Measurements from ENCODE around the gene CIB1. TPM values are rescaled to one million over a fixed set of nuclear protein-coding genes. Genes with fewer than 3 reads are reported as not detected.
"Not testable (repeated sequence)": the region's sequence is repeated elsewhere in the genome, so short reads cannot be mapped to it uniquely, and the experiment has no call there.

Gene CIB1
- total and polyA plus RNA-seq, 5 donors: 69.5 to 95.8 (median 70.3) TPM

DNA sequence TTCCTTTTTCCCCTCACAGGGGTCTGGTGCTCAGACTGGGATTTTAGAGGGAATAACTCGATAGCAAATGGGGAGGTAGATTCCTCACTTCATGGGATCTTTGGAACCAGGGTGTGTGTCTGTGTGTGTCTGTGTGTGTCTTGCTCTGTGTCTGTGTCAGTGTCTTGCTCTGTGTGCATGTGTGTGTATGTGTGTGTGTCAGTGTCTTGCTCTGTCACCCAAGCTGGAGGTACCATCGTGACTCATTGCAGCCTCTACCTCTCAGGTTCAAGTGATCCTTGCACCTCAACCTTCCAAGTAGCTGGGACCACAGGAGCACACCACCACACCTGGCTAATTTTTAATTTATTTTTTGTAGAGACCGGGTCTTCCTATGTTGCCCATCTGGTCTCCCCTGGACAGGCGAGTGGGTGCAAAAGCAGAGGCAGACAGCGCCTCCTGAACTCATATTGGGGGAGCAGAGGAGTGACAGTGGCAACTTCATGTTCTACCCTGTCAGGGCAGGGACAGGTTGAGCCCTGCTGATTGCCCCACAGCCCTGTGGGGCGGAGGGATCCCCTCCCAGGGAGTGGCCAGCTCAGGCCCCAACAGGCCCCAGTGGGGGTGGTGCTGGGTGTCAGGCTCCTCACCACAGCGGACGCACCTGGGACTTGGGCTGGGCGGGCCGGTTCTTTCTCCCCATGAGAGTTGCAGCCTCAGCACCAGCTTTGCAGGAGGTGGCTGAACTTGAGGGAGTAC is 43.0 kb downstream of the CIB1 start:
- WGBS: 90% methylated on average over 10 of the region's 10 CpGs
- H3K4me1 ChIP-seq (ENCODE audit: control insufficient read depth, insufficient read depth, low read length): peaks cover 10% of the 10 kb centered on the region
- no peaks in the 10 kb centered on the region for H3K27me3 ChIP-seq (ENCODE audit: control insufficient read depth, insufficient read depth)
- DNase-seq (no peak), ATAC-seq (peak in 1 of 2 donors; percentile 17)
- H3K27ac ChIP-seq (ENCODE audit: low read length): peak overlapping the region; percentile 21
- no peaks in the 10 kb centered on the region for H3K9me3 ChIP-seq (ENCODE audit: control insufficient read depth, low read length)
- no peak overlapping the region for H3K4me3 ChIP-seq (ENCODE audit: low read length)
- intact Hi-C loops (cut with DNase I): no loop called here

DNA sequence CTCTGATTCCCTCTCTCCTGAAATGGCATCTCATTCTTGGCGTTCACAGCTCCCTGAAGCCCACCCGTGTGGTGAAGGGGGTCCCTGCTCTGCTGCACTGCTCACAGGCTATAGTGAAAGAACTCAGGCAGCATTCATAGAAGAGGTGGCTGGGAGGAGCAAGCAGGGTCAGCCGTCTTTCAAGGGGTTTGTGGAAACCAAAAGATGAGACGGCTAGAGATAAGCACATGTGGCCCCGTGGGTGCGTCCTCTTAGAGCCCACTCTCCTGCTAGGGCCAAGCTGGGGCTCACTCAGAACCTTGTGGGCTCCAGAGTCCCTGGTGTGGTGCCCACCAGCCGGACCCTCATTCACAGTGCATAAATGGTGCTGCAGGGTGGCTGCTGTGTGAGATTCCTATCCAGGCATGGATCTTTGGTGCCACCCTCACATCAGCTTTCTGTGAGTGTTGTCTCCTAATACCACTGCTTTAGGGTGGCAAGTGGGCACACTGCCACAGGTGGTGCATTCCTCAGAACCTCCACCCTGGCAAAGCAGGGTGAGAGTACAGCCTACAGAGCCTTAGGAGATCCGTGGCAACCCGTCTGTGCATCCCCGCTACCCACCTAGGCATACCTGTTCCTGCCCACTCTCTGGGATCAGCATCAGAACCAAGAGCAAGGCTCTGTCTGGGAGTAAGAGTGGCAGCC is 43.8 kb downstream of the CIB1 start:
- Histone ChIP-seq H3K4me1 (ENCODE audit: control insufficient read depth, insufficient read depth, low read length) (peaks cover 7% of the 10 kb centered on the region), H3K27ac (ENCODE audit: low read length) (no peak overlapping the region), H3K4me3 (ENCODE audit: low read length) (no peak overlapping the region), H3K27me3 (ENCODE audit: control insufficient read depth, insufficient read depth) (no peaks in the 10 kb centered on the region), H3K9me3 (ENCODE audit: control insufficient read depth, low read length) (no peaks in the 10 kb centered on the region)
- 75% methylated on average over 10 of the region's 10 CpGs for WGBS
- DNase-seq (peak in 1 of 3 donors; percentile 55), ATAC-seq (no peak)
- intact Hi-C loops (cut with DNase I): no loop called here

DNA sequence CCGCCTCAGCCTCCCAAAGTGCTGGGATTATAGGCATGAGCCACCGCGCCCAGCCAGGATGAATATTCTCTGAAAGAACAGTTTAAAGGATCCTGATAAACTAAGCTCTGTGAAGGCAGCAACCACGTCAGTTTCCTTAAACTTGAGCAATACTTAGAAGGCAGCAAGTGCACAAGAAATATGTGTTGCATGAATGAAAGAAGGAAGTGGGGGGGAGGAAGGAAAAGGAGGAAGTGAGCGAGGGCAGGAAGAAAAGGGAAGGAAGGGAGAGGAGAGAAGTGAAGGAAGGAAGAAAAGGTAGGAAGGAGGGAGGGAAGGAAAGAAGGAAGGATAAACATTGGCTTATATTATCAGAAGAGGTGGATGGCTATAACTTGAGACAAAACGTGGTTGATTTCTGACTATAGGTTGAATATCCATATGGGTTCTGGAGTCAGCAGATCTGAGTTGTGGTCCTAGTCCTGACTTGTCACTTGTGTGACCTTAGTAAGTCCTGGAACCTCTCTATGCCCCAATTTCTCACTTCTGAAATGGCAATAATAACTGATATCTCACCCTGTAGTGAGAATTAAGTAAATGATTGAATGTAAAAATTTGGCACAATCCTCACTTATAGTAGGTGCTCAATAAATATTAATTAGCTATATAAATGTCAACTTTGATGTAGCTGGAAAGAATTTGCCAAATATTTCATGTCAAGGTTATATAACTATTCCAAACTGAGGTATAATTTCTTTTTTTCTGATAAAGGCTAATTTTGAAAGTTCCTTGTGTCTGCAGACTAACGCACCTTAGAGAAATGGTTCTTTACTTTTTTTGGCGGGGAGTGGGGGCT is 44.6 kb downstream of the CIB1 start:
- ATAC-seq: no peak
- Histone ChIP-seq H3K27me3 (ENCODE audit: control insufficient read depth, insufficient read depth) (no peaks in the 10 kb centered on the region), H3K4me1 (ENCODE audit: control insufficient read depth, insufficient read depth, low read length) (peaks cover 7% of the 10 kb centered on the region), H3K9me3 (ENCODE audit: control insufficient read depth, low read length) (no peaks in the 10 kb centered on the region), H3K4me3 (ENCODE audit: low read length) (no peak overlapping the region), H3K27ac (ENCODE audit: low read length) (no peak overlapping the region)
- WGBS: 78% methylated on average over 8 of the region's 8 CpGs
- intact Hi-C loops (cut with DNase I): no loop called here
- DNase-seq: no peak

DNA sequence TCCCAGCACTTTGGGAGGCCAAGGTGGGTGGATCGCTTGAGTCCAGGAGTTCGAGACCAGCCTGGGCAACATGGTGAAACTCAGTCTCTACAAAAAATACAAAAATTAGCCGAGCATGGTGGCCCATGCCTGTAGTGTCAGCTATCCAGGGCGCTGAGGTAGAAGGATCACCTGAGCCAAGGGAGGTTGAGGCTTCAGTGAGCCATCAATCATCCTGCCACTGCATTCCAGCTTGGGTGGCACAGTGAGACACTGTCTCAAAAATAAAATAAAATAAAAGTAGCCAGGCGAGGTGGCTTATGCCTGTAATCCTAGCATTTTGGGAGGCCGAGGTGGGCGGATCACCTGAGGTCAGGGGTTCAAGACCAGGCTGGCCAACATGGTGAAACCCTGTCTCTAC is 45.7 kb downstream of the CIB1 start:
- 97% methylated on average over 7 of the region's 7 CpGs for WGBS
- ATAC-seq; H3K4me1 ChIP-seq (ENCODE audit: control insufficient read depth, insufficient read depth, low read length); H3K4me3 ChIP-seq (ENCODE audit: low read length); H3K27me3 ChIP-seq (ENCODE audit: control insufficient read depth, insufficient read depth); H3K9me3 ChIP-seq (ENCODE audit: control insufficient read depth, low read length); H3K27ac ChIP-seq (ENCODE audit: low read length); DNase-seq; intact Hi-C loops (cut with DNase I): not testable (repeated sequence)

DNA sequence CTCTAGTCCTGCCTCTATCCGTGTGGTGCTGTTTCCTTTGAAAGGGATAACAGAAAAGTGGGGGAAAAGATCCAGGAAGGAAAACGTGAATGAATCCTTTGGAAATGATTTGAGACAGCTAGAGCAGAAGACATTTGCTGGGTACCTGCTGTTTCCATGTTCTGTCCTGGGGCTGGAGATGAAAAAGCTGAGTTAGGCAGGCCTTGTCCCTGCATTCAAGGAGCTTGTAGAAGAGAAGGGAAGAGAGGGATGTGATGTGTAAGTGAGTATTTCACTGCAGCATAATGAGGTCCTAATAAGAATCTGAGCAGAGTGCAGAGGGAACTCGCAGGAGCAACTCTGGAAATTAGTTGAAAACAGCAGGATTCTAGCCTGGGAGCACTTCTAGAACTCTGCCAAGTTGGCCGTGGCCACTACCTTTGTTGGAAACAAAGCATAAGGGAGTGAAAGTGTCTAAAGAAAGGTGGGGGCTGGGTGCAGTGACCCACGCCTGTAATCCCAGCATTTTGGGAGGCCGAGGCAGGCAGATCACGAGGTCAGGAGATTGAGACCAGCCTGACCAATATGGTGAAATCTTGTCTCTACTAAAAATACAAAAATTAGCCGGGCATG is 46.4 kb downstream of the CIB1 start:
- no peak overlapping the region for H3K4me3 ChIP-seq (ENCODE audit: low read length)
- intact Hi-C loops (cut with DNase I): no loop called here
- H3K4me1 ChIP-seq (ENCODE audit: control insufficient read depth, insufficient read depth, low read length): peaks cover 5% of the 10 kb centered on the region
- DNase-seq (peak in 1 of 3 donors; percentile 51), ATAC-seq (no peak)
- H3K27ac ChIP-seq (ENCODE audit: low read length): peak overlapping the region; percentile 3
- H3K27me3 ChIP-seq (ENCODE audit: control insufficient read depth, insufficient read depth): no peaks in the 10 kb centered on the region
- H3K9me3 ChIP-seq (ENCODE audit: control insufficient read depth, low read length): no peaks in the 10 kb centered on the region
- 59% methylated on average over 8 of the region's 8 CpGs for WGBS

DNA sequence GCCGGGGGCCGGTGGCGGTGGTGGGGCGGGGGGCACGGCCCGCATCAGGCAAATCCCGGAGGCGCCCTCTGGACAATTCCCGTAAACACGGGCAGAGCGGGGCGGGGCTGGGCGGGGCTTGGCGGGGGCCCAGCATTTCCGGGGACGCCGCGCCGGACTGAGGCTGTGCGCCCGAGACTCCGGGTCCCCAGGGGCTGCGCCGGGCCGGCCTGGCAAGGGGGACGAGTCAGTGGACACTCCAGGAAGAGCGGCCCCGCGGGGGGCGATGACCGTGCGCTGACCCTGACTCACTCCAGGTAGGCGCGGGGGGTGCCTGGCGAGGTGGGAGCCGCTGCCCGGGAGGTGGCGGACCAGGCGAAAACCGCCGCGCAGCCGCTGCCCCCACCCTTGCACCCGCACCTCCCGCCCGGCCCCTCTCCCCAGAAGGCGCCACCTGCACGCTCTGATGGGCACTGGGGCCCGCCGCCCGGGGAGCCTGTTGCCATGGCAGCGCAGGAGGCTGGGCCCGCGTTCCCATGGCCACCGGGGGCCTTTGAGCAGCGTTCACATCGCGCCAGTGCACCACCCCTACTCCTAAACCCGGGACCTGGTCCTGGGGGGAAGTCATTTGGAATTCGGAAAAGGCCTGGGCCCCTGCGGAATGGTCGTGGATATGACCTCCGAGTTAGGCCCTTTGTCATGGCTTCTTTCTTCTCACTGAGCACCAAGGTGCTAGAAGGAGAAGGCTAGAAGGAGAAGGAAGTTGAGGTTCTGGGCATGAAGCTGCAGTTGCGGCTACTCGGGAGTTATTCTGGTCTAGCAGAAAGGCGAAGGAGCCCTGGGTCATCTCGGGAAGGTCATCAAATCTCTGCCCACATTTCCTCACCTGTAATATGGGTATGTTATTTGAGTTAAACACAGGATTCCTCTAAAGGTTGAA is 48.7 kb downstream of the CIB1 start:
- peak overlapping the region; percentile 80 for H3K4me3 ChIP-seq (ENCODE audit: low read length)
- H3K9me3 ChIP-seq (ENCODE audit: control insufficient read depth, low read length): no peaks in the 10 kb centered on the region
- DNase-seq (peak; percentile 74 to 90 (median 89)), ATAC-seq (peak; percentile 88 to 89)
- 7% methylated on average over 67 of the region's 67 CpGs for WGBS
- no peaks in the 10 kb centered on the region for H3K4me1 ChIP-seq (ENCODE audit: control insufficient read depth, insufficient read depth, low read length)
- no peaks in the 10 kb centered on the region for H3K27me3 ChIP-seq (ENCODE audit: control insufficient read depth, insufficient read depth)
- peak overlapping the region; percentile 90 for H3K27ac ChIP-seq (ENCODE audit: low read length)
- intact Hi-C loops (cut with DNase I): no loop called here

DNA sequence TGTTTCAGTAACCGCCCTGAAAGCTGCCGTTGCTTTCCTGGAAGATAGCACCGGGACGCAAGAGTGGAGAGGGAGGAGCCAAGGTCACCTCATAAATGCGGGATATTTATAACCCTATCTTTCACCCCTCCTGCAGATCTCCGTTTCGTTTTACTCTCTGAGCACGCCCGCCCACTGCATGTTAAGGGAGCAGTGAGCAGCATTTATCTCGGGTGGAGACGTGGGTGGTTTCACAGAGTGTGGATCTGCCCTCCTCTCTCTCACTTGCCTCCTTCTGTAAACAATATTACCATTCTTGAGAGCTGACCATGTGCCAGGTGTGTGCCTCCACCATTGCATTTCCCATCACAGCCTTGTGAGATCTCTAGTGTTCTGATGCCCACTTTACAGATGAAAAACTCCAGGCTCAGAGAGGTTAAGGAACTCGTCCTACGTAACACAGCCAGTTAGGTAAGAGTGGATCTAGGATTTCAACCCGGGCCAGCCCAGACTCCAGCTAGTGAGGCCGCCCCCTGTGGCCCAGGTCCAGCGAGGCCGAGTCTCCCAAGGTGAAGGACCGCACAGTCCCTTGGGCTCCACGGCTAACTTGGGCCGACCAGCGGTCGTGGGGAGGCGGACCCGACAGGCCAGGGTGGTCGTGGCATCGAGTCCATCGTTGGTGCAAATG is 49.5 kb downstream of the CIB1 start:
- intact Hi-C loops (cut with DNase I): no loop called here
- H3K4me1 ChIP-seq (ENCODE audit: control insufficient read depth, insufficient read depth, low read length): no peaks in the 10 kb centered on the region
- WGBS: 13% methylated on average over 27 of the region's 27 CpGs
- peak overlapping the region; percentile 80 for H3K4me3 ChIP-seq (ENCODE audit: low read length)
- peak; percentile 88 to 89 for ATAC-seq
- peak overlapping the region; percentile 90 for H3K27ac ChIP-seq (ENCODE audit: low read length)
- no peaks in the 10 kb centered on the region for H3K9me3 ChIP-seq (ENCODE audit: control insufficient read depth, low read length)
- no peaks in the 10 kb centered on the region for H3K27me3 ChIP-seq (ENCODE audit: control insufficient read depth, insufficient read depth)
- peak; percentile 88 to 94 (median 89) for DNase-seq

DNA sequence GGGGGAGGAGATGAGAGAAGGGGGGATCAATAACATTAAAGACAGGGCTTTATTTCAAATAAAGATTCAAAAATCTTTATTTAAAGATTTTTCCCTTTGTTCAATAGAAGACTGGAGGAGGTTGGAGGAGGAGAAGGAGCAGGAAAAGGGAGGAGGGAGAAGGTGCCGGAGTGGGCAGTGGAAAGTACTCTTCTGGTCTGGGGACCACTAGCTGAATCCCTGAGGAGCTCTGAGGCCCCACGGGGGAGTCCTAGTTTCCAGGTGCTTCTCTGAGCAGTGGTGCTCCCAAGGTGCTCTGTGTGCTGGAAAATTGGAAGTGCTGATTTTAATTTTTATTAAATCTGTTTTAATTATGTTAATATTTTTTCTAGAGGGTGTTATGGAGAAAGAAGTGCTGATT is 52.0 kb downstream of the CIB1 start:
- ATAC-seq: no peak
- WGBS: 39% methylated on average over 2 of the region's 2 CpGs
- H3K9me3 ChIP-seq (ENCODE audit: control insufficient read depth, low read length): no peaks in the 10 kb centered on the region
- no peak overlapping the region for H3K4me3 ChIP-seq (ENCODE audit: low read length)
- no peaks in the 10 kb centered on the region for H3K27me3 ChIP-seq (ENCODE audit: control insufficient read depth, insufficient read depth)
- DNase-seq: peak in 1 of 3 donors; percentile 12
- H3K27ac ChIP-seq (ENCODE audit: low read length): no peak overlapping the region
- intact Hi-C loops (cut with DNase I): no loop called here
- no peaks in the 10 kb centered on the region for H3K4me1 ChIP-seq (ENCODE audit: control insufficient read depth, insufficient read depth, low read length)
